GM12878 (cell line): ENCODE results near the gene ALKBH2. TPM values are rescaled to one million over a fixed set of nuclear protein-coding genes. Genes with fewer than 3 reads are reported as not detected.
A peak's percentile ranks its signal among the peaks of the same experiment; 100 is the strongest.

ENCODE experiments used
- ATF3 ChIP-seq: IDR thresholded peaks from 2 replicates; pipeline ENCODE4 v1.6.1; 2011; ENCODE audit warnings: low read depth, mild to moderate bottlenecking, low read length, moderate library complexity, borderline replicate concordance; ENCODE audit errors: extremely low read depth
- BCL11A ChIP-seq: IDR thresholded peaks from 2 replicates; pipeline ENCODE4 v1.6.1; 2011; ENCODE audit warnings: low read depth, low read length
- BMI1 ChIP-seq: fragments of 450-650 bp; IDR thresholded peaks from 2 replicates; pipeline ENCODE4 v1.6.1; 2016; ENCODE audit warnings: mild to moderate bottlenecking, moderate library complexity, borderline replicate concordance
- CEBPZ ChIP-seq: fragments of 150-350 bp; IDR thresholded peaks from 2 replicates; pipeline ENCODE4 v1.6.1; 2016; ENCODE audit warnings: low read depth, low read length
- CTCF ChIP-seq, 3 experiments: IDR thresholded peaks in 2 of 3; conservative IDR thresholded peaks in 1 of 3; 2 replicates each; pipeline ENCODE4 v1.5.1; 2011; ENCODE audit warnings: low read depth in 3 of 3, low read length in 3 of 3, mild to moderate bottlenecking in 3 of 3, control low read depth in 2 of 3, moderate library complexity in 2 of 3, inconsistent platforms in 1 of 3, mixed read lengths in 1 of 3; ENCODE audit not compliant: control insufficient read depth in 2 of 3, insufficient read depth in 1 of 3; ENCODE audit errors: extremely low read depth in 1 of 3
- DPF2 ChIP-seq: fragments of 450-650 bp; IDR thresholded peaks from 2 replicates; pipeline ENCODE4 v1.6.1; 2017; ENCODE audit warnings: mild to moderate bottlenecking
- E2F8 ChIP-seq: fragments of 450-650 bp; IDR thresholded peaks from 2 replicates; pipeline ENCODE4 v1.6.1; 2018; ENCODE audit warnings: mild to moderate bottlenecking, low read depth, moderate library complexity; ENCODE audit not compliant: partially characterized antibody
- ETV6 ChIP-seq, 2 experiments: fragments of 450-650 bp in 1 of 2; IDR thresholded peaks in 1 of 2; conservative IDR thresholded peaks in 1 of 2; 2 replicates each; pipeline ENCODE4 v1.6.1; 2014; ENCODE audit warnings: antibody characterized with exemption in 1 of 2, borderline replicate concordance in 1 of 2, low read depth in 1 of 2, mild to moderate bottlenecking in 1 of 2, moderate library complexity in 1 of 2
- FOXK2 ChIP-seq: fragments of 450-650 bp; IDR thresholded peaks from 2 replicates; pipeline ENCODE4 v1.6.1; 2017; ENCODE audit warnings: mild to moderate bottlenecking, moderate library complexity
- GABPA ChIP-seq: IDR thresholded peaks from 2 replicates; pipeline ENCODE4 v1.6.1; 2014; ENCODE audit warnings: antibody characterized with exemption, low read depth, mild to moderate bottlenecking, inconsistent platforms
- GATAD2B ChIP-seq: fragments of 450-650 bp; conservative IDR thresholded peaks from 2 replicates; pipeline ENCODE4 v1.6.1; 2017; ENCODE audit warnings: low read depth, mild to moderate bottlenecking, moderate library complexity
- IRF4 ChIP-seq: IDR thresholded peaks from 2 replicates; pipeline ENCODE4 v1.6.1; 2011; ENCODE audit warnings: low read depth, low read length
- LARP7 ChIP-seq: fragments of 450-650 bp; IDR thresholded peaks from 2 replicates; pipeline ENCODE4 v1.6.1; 2017; ENCODE audit warnings: mild to moderate bottlenecking
- MTA2 ChIP-seq: fragments of 450-650 bp; IDR thresholded peaks from 2 replicates; pipeline ENCODE4 v1.6.1; 2016; ENCODE audit warnings: low read depth, mild to moderate bottlenecking, moderate library complexity
- MXI1 ChIP-seq: fragments of 150-350 bp; IDR thresholded peaks from 2 replicates; pipeline ENCODE4 v1.6.1; 2011; ENCODE audit warnings: low read depth, mild to moderate bottlenecking, inconsistent platforms, low read length, improper control_type of control experiment
- NFIC ChIP-seq: IDR thresholded peaks from 2 replicates; pipeline ENCODE4 v1.6.1; 2012; ENCODE audit warnings: low read depth, mild to moderate bottlenecking, inconsistent platforms, low read length, moderate library complexity
- NR2C1 ChIP-seq: fragments of 450-650 bp; IDR thresholded peaks from 2 replicates; pipeline ENCODE4 v1.6.1; 2017; ENCODE audit warnings: antibody characterized with exemption, mild to moderate bottlenecking, moderate library complexity
- NRF1 ChIP-seq: conservative IDR thresholded peaks from 2 replicates; pipeline ENCODE4 v1.6.1; 2011; ENCODE audit warnings: mild to moderate bottlenecking, low read depth, low read length, improper control_type of control experiment
- RFX5 ChIP-seq: IDR thresholded peaks from 2 replicates; pipeline ENCODE4 v1.6.1; 2011; ENCODE audit warnings: low read depth, low read length, improper control_type of control experiment
- SMC3 ChIP-seq: IDR thresholded peaks from 2 replicates; pipeline ENCODE4 v1.6.1; 2011; ENCODE audit warnings: low read length, improper control_type of control experiment, borderline replicate concordance
- SUZ12 ChIP-seq: fragments of 200-600 bp; sonication (generic); IDR thresholded peaks from one replicate; pipeline ENCODE4 v1.6.1; 2018; ENCODE audit warnings: antibody characterized with exemption, mild to moderate bottlenecking; ENCODE audit not compliant: unreplicated experiment
- TARDBP ChIP-seq: IDR thresholded peaks from 2 replicates; pipeline ENCODE4 v1.6.1; 2016; ENCODE audit warnings: borderline replicate concordance
- TCF3 ChIP-seq: IDR thresholded peaks from 2 replicates; pipeline ENCODE4 v1.6.1; 2012; ENCODE audit warnings: low read depth, mild to moderate bottlenecking, low read length, borderline replicate concordance; ENCODE audit not compliant: insufficient read depth
- ZBED1 ChIP-seq: IDR thresholded peaks from 2 replicates; pipeline ENCODE4 v1.6.1; 2016; ENCODE audit warnings: borderline replicate concordance
- ZNF622 ChIP-seq: fragments of 450-650 bp; IDR thresholded peaks from 2 replicates; pipeline ENCODE4 v1.6.1; 2017; ENCODE audit warnings: mild to moderate bottlenecking, inconsistent platforms
- polyA plus RNA-seq, 11 experiments: library from polyadenylated mRNA; depleted of rRNA in 4 of 11; unstranded in 6 of 11; stranded (reverse) in 5 of 11; fragments of >200 nt; fragmentation: Nextera tagmentation in 4 of 11; fragmentation: Illumina TruSeq in 1 of 11; extraction: Ambion mirVana in 4 of 11; extraction: Trizol in 1 of 11; gene quantifications; 1 replicate in 1 of 11; 2 replicates in 10 of 11; pipeline versions ENCODE4 v1.2.1 to v1.2.3, GENCODE V29; 2011 to 2016; ENCODE audit warnings: inconsistent platforms in 2 of 11, missing spikeins in 2 of 11, low read depth in 1 of 11
- total RNA-seq, 4 experiments: library from RNA; depleted of rRNA in 3 of 4; stranded (reverse); fragments of >200 nt in 3 of 4; fragmentation: Illumina TruSeq in 1 of 4; extraction: Trizol in 1 of 4; gene quantifications; 2 replicates each; pipeline versions ENCODE4 v1.2.1 to v1.2.3, GENCODE V29; 2013 to 2021

The ALKBH2 gene
- total and polyA plus RNA-seq, 10 of the 15 experiments (the other 5 are each of a cell fraction or from before 2014, with no cell fraction given) = 5.6 to 40.3 (median 31.2) TPM

GRCh38 chr12:109098183-109098604 lies 4.9 kb upstream of the ALKBH2 start (continued):
- peak; percentile 63 for TF ChIP-seq E2F8
- no peak for TF ChIP-seq BCL11A
- TF ChIP-seq SUZ12 = no peak
- TF ChIP-seq ZNF622 = no peak
- TF ChIP-seq ATF3 = no peak
- no peak for TF ChIP-seq TARDBP
- TF ChIP-seq NR2C1 = no peak
- TF ChIP-seq BMI1 = no peak
- TF ChIP-seq ZBED1 = no peak
- peak; percentile 26; the same call in 1 of the 2 replicates for TF ChIP-seq DPF2
- TF ChIP-seq NFIC = no peak
- no peak for TF ChIP-seq RFX5
- TF ChIP-seq GATAD2B = no peak
- no peak for TF ChIP-seq IRF4
- TF ChIP-seq TCF3 = no peak
- TF ChIP-seq NRF1 = no peak
- TF ChIP-seq MXI1 = no peak
- no peak for TF ChIP-seq MTA2
- no peak for TF ChIP-seq CTCF (IDR thresholded peaks at IDR 0.05 in 2 of 3, conservative IDR thresholded peaks at IDR 0.05 in 1 of 3; ENCODE audit: control insufficient read depth in 2 of 3, extremely low read depth in 1 of 3, insufficient read depth in 1 of 3, low read depth in 3 of 3, low read length in 3 of 3)
- no peak for TF ChIP-seq ETV6 (conservative IDR thresholded peaks at IDR 0.05 in 1 of 2, IDR thresholded peaks at IDR 0.05 in 1 of 2; ENCODE audit: borderline replicate concordance in 1 of 2, low read depth in 1 of 2)
- peak; percentile 30; the same call in 1 of the 2 replicates for TF ChIP-seq LARP7
- no peak for TF ChIP-seq SMC3
- no peak for TF ChIP-seq CEBPZ
- no peak for TF ChIP-seq GABPA
- no peak for TF ChIP-seq FOXK2
